Right cardiac atrium (tissue), 5 donors: ENCODE measurements around the gene GRM8. TPM values are rescaled to one million over a fixed set of nuclear protein-coding genes. Genes with fewer than 3 reads are reported as not detected.
"Not testable (repeated sequence)": the region's sequence is repeated elsewhere in the genome, so short reads cannot be mapped to it uniquely, and the experiment has no call there.

ENCODE experiments used
- ATAC-seq, 2 donors: fragments of 200-7000 bp; cut with Tn5 transposase; one replicate each; pipeline versions ENCODE4 v1.8.0 to v1.9.1; 2020; ENCODE audit warnings: moderate library complexity in 2 of 2, mild to moderate bottlenecking in 1 of 2
- DNase-seq, 3 donors: peaks; one replicate each; pipeline ENCODE4 v3.0.0-alpha.2; 2020
- H3K27ac ChIP-seq: one replicate; pipeline ENCODE4 v1.5.1; 2013; ENCODE audit warnings: mild to moderate bottlenecking, low read length, control low read depth, moderate library complexity
- H3K27me3 ChIP-seq: one replicate; pipeline ENCODE4 v1.6.1; 2013; ENCODE audit not compliant: control insufficient read depth, insufficient read depth
- H3K4me1 ChIP-seq: one replicate; pipeline ENCODE4 v1.6.1; 2013; ENCODE audit warnings: low read length; ENCODE audit not compliant: control insufficient read depth, insufficient read depth
- H3K4me3 ChIP-seq: one replicate; pipeline ENCODE4 v1.5.1; 2013; ENCODE audit warnings: low read length, control low read depth
- H3K9me3 ChIP-seq: one replicate; pipeline ENCODE4 v1.6.1; 2013; ENCODE audit warnings: low read length; ENCODE audit not compliant: control insufficient read depth
- WGBS: extraction: QIAGEN DNeasy Blood & Tissue Kit; methylation state at CpG from one replicate; pipeline ENCODE4 v1.1.7; 2013; 5-methylcytosine and 5-hydroxymethylcytosine counted together
- intact Hi-C, 4 donors: fragments of 100-400 bp; cut with DNase I; formaldehyde crosslinking; loops; one replicate each; pipeline versions ENCODE4 v1.11.0 to v1.14.0; 2022 to 2023
- polyA plus RNA-seq: library from polyadenylated mRNA; stranded (reverse); fragments of 200-250 nt; gene quantifications from one replicate; pipeline ENCODE4 v1.2.3, GENCODE V29; 2013
- total RNA-seq, 4 donors: library from RNA; stranded (reverse); fragmentation: NEBNext Ultra II Directional; extraction: Animal tissue kit (Norgen Biotek cat#: 25700); gene quantifications; one replicate each; pipeline ENCODE4 v1.2.1, GENCODE V29; 2021
- donor health status: healthy with polysubstance abuse.
- donor health status: DM: no; HTN: yes; CAD: no.
- donor health status: DM: no; HTN: no; CAD: no.
- donor health status: DM: no; HTN: yes; CAD: no; lungs with severe emphysema.
- donor health status: DM: yes; HTN: yes; CAD: no.

The GRM8 gene
- total and polyA plus RNA-seq, 5 donors: 0.09 TPM; not detected in 4

- no peak for ATAC-seq
- 68% methylated on average over 1 of the region's 1 CpG for WGBS
- no peak for DNase-seq
- Histone ChIP-seq H3K4me3 (no peak overlapping the region), H3K27ac (no peak overlapping the region), H3K9me3 (no peaks in the 10 kb centered on the region), H3K27me3 (no peaks in the 10 kb centered on the region), H3K4me1 (no peaks in the 10 kb centered on the region)
- intact Hi-C loops: no loop called here
Observed at GRCh38 chr7:126972571-126972970, 280.2 kb downstream of the GRM8 start.

- ATAC-seq (no peak), DNase-seq (no peak)
- Histone ChIP-seq H3K27me3 (no peaks in the 10 kb centered on the region), H3K4me3 (no peak overlapping the region), H3K9me3 (no peaks in the 10 kb centered on the region), H3K4me1 (no peaks in the 10 kb centered on the region), H3K27ac (no peak overlapping the region)
- intact Hi-C loops: no loop called here
Observed at GRCh38 chr7:126959649-126960048, 293.1 kb downstream of the GRM8 start.

- DNase-seq: peak in 1 of 3 donors; percentile 18
- no peak for ATAC-seq
- no peaks in the 10 kb centered on the region for H3K9me3 ChIP-seq
- intact Hi-C loops: no loop called here
- no peaks in the 10 kb centered on the region for H3K27me3 ChIP-seq
- no peak overlapping the region for H3K27ac ChIP-seq
- WGBS: 96% methylated on average over 17 of the region's 17 CpGs
- no peak overlapping the region for H3K4me3 ChIP-seq
- no peaks in the 10 kb centered on the region for H3K4me1 ChIP-seq
Observed at GRCh38 chr7:126958367-126958766, 294.4 kb downstream of the GRM8 start.

GRCh38 chr7:126957443-126957842, 295.3 kb downstream of the GRM8 start:
- Histone ChIP-seq H3K4me1 (no peaks in the 10 kb centered on the region), H3K9me3 (no peaks in the 10 kb centered on the region), H3K27me3 (no peaks in the 10 kb centered on the region), H3K4me3 (no peak overlapping the region), H3K27ac (no peak overlapping the region)
- WGBS: 81% methylated on average over 9 of the region's 9 CpGs
- peak in 1 of 3 donors; percentile 29 for DNase-seq
- no peak for ATAC-seq
- intact Hi-C loops: no loop called here

- WGBS: 29% methylated on average over 2 of the region's 2 CpGs
- H3K27me3 ChIP-seq: no peaks in the 10 kb centered on the region
- H3K4me3 ChIP-seq: no peak overlapping the region
- no peaks in the 10 kb centered on the region for H3K9me3 ChIP-seq
- H3K4me1 ChIP-seq: no peaks in the 10 kb centered on the region
- DNase-seq: no peak
- ATAC-seq: no peak
- intact Hi-C loops: no loop called here
- no peak overlapping the region for H3K27ac ChIP-seq
Observed at GRCh38 chr7:126953461-126953860, 299.3 kb downstream of the GRM8 start.

- H3K4me1 ChIP-seq: no peaks in the 10 kb centered on the region
- intact Hi-C loops: no loop called here
- DNase-seq: no peak
- 83% methylated on average over 4 of the region's 4 CpGs for WGBS
- H3K27me3 ChIP-seq: no peaks in the 10 kb centered on the region
- no peak overlapping the region for H3K4me3 ChIP-seq
- ATAC-seq: no peak
- H3K27ac ChIP-seq: no peak overlapping the region
- H3K9me3 ChIP-seq: no peaks in the 10 kb centered on the region
Observed at GRCh38 chr7:126948664-126949063, 304.1 kb downstream of the GRM8 start.

- H3K27me3 ChIP-seq: no peaks in the 10 kb centered on the region
- intact Hi-C loops: no loop called here
- ATAC-seq (no peak), DNase-seq (no peak)
- 76% methylated on average over 4 of the region's 4 CpGs for WGBS
- no peaks in the 10 kb centered on the region for H3K4me1 ChIP-seq
- H3K27ac ChIP-seq: no peak overlapping the region
- no peaks in the 10 kb centered on the region for H3K9me3 ChIP-seq
- no peak overlapping the region for H3K4me3 ChIP-seq
Observed at GRCh38 chr7:126940723-126941307, 311.9 kb downstream of the GRM8 start.

- Histone ChIP-seq H3K4me1 (no peaks in the 10 kb centered on the region), H3K27ac (no peak overlapping the region), H3K9me3 (no peaks in the 10 kb centered on the region), H3K27me3 (no peaks in the 10 kb centered on the region), H3K4me3 (no peak overlapping the region)
- no peak for DNase-seq
- intact Hi-C loops: no loop called here
- no peak for ATAC-seq
- 52% methylated on average over 2 of the region's 2 CpGs for WGBS
Observed at GRCh38 chr7:126937171-126937570, 315.6 kb downstream of the GRM8 start.

GRCh38 chr7:126931581-126931980, 321.2 kb downstream of the GRM8 start:
- no peak overlapping the region for H3K4me3 ChIP-seq
- ATAC-seq: no peak
- intact Hi-C loops: no loop called here
- no peak overlapping the region for H3K27ac ChIP-seq
- no peaks in the 10 kb centered on the region for H3K27me3 ChIP-seq
- DNase-seq: no peak
- no peaks in the 10 kb centered on the region for H3K4me1 ChIP-seq
- no peaks in the 10 kb centered on the region for H3K9me3 ChIP-seq

- 65% methylated on average over 2 of the region's 2 CpGs for WGBS
- no peak overlapping the region for H3K27ac ChIP-seq
- no peak for ATAC-seq
- H3K27me3 ChIP-seq: no peaks in the 10 kb centered on the region
- H3K4me1 ChIP-seq: no peaks in the 10 kb centered on the region
- no peak for DNase-seq
- H3K9me3 ChIP-seq: no peaks in the 10 kb centered on the region
- intact Hi-C loops: no loop called here
- H3K4me3 ChIP-seq: no peak overlapping the region
Observed at GRCh38 chr7:126930166-126930565, 322.6 kb downstream of the GRM8 start.

- no peak for ATAC-seq
- intact Hi-C loops: no loop called here
Observed at GRCh38 chr7:126924477-126924876, 328.3 kb downstream of the GRM8 start.

GRCh38 chr7:126911627-126912026, 341.1 kb downstream of the GRM8 start:
- H3K4me1 ChIP-seq, intact Hi-C loops, H3K27me3 ChIP-seq, H3K27ac ChIP-seq, H3K9me3 ChIP-seq, ATAC-seq, DNase-seq, H3K4me3 ChIP-seq: not testable (repeated sequence)
- 92% methylated on average over 4 of the region's 4 CpGs for WGBS

More at GRCh38 chr7:126924477-126924876, 328.3 kb downstream of the GRM8 start:
- H3K4me3 ChIP-seq: no peak overlapping the region
- H3K9me3 ChIP-seq: no peaks in the 10 kb centered on the region
- H3K4me1 ChIP-seq: no peaks in the 10 kb centered on the region
- WGBS: 34% methylated on average over 2 of the region's 2 CpGs
- no peak overlapping the region for H3K27ac ChIP-seq
- H3K27me3 ChIP-seq: no peaks in the 10 kb centered on the region
- no peak for DNase-seq
